GM18868 (cell line): ENCODE data around the gene KIF22.

ENCODE experiments used
- ATAC-seq: cut with Tn5 transposase; IDR thresholded peaks from one replicate; pipeline ENCODE4 v1.9.1; 2021; ENCODE audit warnings: mild to moderate bottlenecking, moderate library complexity; ENCODE audit not compliant: unreplicated experiment

The KIF22 gene

DNA sequence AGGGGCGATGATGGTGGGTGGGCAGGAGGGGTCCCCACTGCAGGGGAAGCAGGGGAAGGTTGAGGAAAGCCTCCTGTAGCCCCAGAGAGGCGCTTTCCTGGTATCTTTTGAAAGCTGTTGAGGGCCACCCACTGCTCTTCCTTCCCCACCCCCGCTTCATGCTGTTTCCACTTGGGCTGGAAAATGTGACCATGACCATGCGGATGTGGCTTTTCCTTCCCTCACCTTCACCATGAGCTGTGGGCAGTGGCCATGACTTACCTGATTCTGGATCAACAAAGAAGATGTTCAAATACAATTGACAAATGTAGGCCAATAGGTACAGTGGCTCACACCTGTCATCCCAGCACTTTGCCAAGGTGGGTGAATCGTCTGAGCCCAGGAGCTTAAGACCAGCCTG, 43.5 kb downstream of the KIF22 start:
- no peak for ATAC-seq

DNA sequence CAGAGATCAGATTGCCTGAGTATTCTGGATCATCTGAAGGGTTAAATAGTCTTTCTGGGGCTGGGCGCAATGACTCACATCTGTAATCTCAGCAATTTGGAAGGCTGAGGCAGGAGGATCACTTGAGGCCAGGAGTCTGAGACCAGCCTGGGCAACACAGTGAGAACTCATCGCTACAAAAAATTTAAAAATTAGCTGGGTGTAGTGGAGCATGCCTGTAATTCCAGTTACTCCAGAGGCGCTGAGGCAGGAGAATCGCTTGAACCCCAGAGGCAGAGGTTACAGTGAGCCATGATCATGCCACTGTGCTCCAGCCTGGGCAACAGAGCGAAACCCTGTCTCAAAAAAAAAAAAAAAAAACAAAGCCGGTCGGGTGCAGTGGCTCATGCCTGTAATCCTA, 45.4 kb downstream of the KIF22 start:
- ATAC-seq, result no peak

DNA sequence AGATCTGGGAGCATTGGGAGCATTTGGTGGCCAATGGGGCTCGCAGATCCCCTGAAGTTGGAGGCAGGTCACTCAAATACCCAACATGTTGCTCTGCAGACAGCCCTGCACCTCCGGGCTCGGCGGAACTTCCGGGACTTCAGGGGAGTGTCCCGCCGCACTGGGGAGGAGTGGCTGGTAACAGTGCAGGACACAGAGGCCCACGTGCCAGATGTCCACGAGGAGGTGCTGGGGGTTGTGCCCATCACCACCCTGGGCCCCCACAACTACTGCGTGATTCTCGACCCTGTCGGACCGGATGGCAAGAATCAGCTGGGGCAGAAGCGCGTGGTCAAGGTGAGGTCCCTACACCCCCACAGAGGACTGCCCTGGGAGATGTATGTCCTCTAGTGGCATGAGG, 46.1 kb downstream of the KIF22 start:
- no peak for ATAC-seq

DNA sequence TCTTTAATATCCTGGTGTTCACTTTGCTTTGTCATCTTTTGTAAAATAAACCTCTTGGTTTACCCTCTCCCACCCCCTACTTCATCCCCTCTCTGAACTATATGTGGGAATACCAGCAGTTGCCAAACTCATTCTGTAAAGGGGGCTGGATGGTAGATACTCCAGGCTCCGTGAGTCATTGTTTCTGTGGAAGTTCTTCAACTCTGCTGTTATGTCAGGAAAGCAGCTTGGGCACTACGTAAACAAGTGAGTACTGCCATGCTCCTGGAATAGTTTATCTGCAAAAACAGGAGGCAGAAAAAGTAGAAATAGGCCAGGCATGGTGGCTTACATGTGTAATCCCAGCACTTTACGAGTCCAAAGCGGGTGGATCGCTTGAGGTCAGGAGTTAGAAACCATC, 47.3 kb downstream of the KIF22 start:
- ATAC-seq, result no peak

DNA sequence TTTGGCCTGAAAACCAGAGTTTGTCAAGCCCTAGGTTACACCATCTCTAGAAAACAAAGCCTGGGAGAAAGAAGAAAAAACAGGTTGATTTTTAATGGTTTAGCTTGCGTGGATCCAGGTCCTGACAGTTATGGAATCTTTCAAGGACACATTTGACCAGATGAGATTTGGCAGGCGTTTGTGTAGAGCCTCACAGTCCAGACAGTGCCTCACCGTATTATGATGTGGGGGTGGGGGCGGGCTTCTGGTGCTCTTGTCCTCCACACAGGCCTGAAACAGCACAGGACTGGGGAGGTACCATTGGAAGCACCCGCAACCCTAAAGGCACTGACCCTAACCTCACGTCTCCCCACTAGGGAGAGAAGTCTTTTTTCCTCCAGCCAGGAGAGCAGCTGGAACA, 49.3 kb downstream of the KIF22 start:
- no peak for ATAC-seq

DNA sequence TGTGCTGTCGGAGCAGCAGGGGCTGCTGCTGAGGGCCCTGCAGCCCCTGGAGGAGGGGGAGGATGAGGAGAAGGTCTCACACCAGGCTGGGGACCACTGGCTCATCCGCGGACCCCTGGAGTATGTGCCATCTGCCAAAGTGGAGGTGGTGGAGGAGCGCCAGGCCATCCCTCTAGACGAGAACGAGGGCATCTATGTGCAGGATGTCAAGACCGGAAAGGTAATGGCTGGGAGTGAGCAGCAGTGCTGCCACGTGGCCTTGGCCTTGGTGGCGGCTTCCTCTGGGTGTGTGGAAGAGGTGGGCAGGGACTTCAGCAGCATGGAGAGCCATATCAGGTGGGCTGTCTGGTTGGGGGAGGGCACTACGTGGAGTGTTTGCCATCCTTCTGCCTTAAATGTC, 49.7 kb downstream of the KIF22 start:
- no peak for ATAC-seq

DNA sequence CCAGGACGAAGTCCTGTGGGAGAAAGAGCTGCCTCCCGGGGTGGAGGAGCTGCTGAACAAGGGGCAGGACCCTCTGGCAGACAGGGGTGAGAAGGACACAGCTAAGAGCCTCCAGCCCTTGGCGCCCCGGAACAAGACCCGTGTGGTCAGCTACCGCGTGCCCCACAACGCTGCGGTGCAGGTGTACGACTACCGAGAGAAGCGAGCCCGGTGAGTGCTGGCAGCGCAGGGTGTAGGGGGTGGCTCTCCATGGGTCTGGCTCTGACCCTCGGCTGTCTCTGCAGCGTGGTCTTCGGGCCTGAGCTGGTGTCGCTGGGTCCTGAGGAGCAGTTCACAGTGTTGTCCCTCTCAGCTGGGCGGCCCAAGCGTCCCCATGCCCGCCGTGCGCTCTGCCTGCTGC, 51.1 kb downstream of the KIF22 start:
- ATAC-seq, result no peak

DNA sequence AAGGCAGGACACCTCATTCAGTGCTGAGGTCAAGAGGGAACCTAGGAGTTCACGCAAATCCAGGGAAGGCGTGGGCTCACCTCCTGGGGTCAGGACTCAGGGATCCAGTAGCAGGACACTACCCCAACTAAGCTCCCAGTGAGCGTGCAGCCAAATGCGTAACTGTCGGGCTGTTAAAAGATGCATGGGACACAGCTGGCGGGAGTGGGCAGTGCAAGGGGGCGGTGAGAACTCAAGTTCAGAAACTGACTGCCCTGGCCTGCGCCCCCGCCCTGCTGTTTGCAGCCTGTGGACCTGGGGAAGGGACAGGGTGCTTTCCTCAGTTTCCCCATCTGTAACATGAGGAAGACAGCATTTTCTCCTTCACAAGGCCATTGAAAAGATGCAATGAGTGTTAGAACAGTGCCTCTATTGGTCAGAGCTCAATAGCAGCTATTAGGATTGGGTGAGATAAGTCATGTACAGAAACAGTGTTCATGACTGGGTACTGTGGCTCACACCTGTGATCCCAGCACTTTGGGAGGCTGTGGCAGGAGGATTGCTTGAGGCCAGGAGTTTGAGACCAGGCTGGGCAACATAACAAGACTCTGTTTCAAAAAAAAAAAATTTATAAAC, 52.3 kb downstream of the KIF22 start:
- ATAC-seq, result no peak

DNA sequence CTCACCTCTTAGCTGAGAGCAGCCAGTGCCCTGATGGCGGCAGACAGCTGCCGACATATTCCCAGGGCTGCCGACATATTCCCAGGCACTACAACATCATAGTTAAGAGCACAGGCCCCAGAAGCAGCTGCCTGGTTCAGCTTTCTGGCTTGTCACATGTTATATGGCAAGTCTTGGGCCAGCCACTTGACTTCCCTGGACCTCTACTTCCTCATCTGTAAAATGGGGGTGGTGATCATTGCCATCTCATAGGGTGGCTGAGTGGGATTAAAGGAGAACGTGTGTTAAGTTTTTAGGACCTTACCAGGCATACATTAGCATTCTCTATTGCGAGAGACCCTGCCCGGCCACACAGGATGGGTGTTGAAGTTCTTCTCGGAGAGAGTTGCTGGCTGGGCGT, 53.4 kb downstream of the KIF22 start:
- ATAC-seq, result no peak

DNA sequence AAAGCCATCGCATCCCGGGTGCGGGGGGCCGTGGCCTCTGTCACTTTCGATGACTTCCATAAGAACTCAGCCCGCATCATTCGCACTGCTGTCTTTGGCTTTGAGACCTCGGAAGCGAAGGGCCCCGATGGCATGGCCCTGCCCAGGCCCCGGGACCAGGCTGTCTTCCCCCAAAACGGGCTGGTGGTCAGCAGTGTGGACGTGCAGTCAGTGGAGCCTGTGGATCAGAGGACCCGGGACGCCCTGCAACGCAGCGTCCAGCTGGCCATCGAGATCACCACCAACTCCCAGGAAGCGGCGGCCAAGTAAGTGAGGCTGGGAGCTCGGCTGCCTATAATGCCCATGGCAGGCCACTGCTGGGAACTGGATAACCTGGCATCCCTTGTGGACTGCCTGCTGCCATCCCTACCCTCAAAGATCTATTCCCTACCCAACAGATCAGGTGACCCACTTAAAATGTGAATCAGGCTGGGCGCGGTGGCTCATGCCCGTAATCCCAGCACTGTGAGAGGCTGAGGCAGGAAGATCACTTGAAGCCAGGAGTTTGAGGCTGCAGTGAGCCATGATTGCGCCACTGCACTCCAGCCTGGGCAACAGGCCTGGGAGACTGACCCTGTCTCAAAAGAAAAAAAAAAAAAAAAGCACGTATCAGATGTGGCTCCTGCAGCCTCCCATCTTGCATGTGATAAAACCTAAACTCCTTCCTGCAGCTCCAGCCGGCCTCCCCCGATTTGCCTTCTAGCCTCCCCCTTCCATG, 54.2 kb downstream of the KIF22 start:
- ATAC-seq, result no peak

DNA sequence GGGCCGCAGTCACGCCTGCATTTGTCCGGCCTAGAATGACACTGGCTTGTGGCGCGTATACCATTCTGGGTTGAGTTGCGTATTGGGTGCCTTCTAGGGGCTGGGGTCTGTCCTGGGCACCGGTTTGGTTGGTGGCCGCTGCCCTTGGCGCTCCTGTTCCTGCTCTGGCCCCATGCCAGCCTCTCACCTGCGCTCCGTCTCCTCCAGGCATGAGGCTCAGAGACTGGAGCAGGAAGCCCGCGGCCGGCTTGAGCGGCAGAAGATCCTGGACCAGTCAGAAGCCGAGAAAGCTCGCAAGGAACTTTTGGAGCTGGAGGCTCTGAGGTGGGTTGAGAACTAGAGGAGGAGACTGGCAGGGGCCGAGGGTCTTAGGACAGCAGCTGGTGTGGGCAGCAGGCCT, 55.1 kb downstream of the KIF22 start:
- ATAC-seq, result no peak

DNA sequence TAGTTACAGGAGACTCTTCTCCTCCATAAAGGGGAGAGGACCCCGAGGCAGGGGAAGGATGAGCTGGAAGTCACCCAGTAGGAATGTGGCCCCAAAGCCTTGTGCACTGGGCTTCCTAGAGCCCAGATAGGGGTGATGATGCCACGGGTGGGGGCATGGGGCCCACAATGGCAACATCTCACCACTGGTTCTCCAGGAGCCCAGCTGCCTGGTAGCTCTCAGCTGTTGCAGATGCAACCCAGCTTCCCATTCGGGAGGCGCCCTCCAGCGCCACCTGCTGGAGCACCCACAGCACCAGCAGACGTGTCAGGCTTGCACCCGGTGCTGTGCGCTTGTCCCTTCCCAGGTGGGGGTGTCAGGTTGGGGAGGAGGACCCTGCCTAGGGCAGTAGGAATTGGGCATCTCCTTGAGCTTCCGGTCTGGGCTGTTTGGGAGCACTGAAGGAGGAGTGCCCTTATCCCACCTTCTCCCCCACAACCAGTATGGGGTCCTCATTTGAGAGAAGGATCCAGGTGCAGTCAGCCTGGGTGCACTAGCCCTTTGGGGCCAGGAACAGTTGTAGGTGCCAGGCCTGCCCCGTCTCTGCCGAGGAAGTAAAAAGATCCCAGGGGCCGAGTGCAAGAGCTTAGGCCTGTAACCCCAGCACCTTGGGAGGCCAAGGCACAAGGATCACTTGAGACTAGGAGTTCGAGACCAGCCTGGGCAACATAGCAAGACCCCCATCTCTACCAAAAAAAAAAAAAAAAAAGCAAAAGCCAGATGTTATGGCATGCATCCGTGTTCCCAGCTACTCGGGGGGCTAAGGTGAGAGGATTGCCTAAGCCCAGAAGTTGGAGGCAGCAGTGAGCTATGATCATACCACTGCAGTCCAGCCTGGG, 58.1 kb downstream of the KIF22 start:
- no peak for ATAC-seq

DNA sequence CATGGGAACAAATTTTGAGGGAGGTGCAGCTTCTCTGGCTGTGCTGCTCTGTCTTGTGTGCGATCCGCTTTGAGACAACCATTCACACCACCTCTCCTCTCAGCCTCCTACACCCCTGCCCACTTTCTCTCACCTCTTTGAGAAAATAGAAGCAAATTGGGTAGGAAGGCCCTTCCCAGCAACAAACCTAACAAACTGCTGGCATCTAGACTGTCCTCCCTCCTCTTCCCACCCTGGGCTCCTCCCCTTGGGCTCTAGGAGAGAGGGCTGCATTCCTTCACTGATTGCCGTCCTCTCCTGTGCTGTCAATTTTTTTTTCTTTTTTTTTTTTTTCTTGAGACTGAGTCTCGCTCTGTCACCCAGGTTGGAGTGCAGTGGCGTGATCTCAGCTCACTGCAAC, 59.0 kb downstream of the KIF22 start:
- ATAC-seq, result no peak

DNA sequence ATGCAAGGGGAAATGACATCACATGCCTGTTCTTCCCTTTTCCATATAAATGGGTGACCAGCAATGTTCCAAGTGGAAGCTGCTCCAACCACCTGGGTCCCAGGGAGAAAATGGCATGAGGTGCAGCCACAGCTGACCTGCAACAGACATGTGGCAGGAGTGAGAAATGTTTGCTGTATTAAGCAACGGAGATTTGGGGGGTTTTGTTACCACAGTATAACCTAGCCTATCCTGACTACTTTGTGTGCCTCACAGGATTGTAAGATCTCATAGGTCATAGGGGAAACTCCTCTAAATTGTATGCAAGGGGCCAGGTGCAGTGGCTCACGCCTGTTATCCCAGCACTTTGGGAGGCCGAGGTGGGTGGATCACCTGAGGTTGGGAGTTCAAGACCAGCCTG, 60.4 kb downstream of the KIF22 start:
- ATAC-seq, result no peak

DNA sequence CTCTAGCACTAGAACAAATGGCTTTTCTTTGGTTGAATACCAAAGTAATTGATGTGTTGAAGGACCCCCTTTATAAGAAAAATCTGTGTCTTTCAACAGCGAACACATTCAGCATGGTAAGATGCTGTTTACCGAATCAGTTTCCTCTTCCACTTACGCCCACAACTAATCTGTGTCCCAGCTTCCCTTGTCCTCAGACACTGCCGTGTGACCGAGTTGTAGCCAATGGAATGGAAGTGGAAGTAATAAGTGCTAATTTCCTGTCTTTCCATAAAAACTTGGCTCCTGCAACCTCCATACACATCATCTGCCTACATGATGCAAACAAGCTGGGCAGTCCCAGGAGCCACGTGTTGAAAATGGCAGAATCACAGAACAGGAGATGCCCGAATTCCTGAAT, 62.1 kb downstream of the KIF22 start:
- no peak for ATAC-seq

DNA sequence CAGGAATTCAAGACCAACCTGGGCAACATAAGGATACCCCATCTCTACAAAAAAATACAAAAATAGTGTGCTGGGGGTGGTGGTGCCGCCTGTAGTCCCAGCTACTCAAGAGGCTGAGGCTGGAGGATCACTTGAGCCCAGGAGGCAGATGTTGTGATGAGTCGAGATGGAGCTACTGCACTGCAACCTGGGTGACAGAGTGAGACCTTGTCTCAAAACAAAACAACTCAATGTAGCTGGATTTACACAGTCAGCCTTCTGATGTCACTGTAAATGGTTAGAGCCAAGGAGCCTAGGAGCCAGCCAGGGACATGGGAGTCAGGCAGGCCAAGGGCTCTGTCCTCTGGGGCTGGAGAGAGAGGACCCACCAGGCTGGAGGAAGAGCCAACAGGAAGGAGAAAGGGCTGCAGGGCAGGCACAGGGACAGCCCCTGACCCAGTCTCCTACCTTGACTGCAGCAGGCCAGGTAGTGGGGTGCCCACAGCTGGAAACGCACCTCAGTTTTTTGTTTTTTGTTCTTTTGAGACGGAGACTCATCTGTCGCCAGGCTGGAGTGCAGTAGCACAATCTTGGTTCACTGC, 64.1 kb downstream of the KIF22 start:
- no peak for ATAC-seq
